GM12873 (cell line): ENCODE results near the gene SLC25A4.

ENCODE experiments used
- CTCF ChIP-seq: IDR thresholded peaks from 2 replicates; pipeline ENCODE4 v1.5.1; 2012; ENCODE audit warnings: low read depth, mild to moderate bottlenecking, moderate library complexity, low read length, control low read depth; ENCODE audit not compliant: insufficient read depth; ENCODE audit errors: missing control alignments

The SLC25A4 gene

DNA sequence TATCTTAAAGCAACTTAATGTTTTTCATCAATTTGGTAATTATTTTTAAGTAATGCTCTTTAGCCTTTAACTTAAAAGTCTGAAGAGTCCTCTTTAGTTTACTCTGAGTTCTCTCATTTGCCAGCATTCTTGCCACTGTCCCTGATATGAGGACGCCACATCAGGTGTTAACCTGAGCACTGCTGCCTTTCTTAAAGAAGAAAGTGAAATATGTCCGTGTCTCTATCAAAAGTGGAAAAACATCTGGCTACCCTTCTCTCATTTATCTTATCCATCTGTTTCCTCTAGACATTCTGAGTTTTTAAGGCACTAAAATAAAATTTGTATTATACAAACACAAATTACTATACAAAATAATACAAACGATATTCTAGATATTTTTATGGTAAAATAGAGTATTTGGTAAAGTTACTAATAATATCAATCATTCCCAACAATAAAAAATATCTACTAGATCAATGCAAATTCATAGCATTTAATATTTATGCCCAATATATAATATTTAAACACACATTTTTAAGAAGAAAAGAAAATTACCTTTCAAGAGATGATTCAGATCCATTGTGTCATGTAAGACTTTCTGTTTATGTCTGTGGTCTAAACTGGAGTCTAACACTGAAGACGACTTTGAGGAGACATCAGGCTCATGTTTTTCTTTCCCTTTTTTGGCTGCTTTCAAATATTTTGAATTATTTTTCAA lies 46.7 kb downstream of the SLC25A4 start:
- no peak for TF ChIP-seq CTCF

GRCh38 chr4:185190306-185190856 lies 47.3 kb downstream of the SLC25A4 start:
- no peak for TF ChIP-seq CTCF

GRCh38 chr4:185192059-185192458 lies 49.0 kb downstream of the SLC25A4 start:
- no peak for TF ChIP-seq CTCF

DNA sequence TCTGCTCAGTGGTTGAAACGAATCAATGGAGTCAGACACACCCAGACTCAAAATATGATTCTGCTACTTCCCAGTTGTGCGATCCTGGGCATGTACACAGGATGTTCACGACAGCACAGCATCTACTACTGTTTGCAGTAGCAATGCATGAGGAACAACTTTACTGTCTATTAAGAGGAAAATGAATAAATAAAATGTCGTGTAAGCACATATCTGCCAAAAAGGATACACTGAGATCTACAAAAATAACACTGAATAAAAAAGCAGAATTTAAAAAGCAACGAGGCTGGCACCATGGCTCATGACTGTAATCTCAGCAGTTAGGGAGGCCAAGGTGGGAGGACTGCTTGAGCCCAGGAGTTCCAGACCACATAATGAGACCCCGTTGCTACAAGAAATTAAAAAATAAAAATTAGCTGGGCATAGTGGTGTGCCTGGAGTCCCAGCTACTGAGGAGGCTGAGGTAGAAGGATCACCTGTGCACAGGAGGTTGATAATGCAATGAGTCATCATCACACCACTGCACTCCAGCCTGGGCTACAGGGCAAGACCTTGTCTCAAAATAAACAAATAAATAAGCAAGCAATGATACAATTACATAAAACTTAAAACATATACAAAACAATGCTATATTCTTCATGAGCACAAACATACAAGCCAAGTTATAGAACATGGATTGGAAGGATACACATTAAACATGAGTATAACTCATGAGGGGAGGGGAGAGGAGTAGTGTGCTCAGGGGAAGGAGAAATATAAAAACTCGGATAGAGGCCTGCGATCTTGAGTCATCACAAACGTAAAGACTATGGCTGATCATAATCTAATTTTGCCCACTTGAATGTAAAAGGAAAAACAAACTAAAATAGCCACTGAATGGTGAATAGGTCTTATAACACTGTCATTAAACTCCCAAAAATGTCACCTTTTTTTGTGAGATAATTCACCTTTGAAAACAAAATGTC lies 52.1 kb downstream of the SLC25A4 start:
- TF ChIP-seq CTCF: no peak

GRCh38 chr4:185196437-185196836 lies 53.4 kb downstream of the SLC25A4 start:
- no peak for TF ChIP-seq CTCF
